ENCODE measurements around the gene GABRD. TPM values are rescaled to one million over a fixed set of nuclear protein-coding genes. Genes with fewer than 3 reads are reported as not detected.

The GABRD gene
- total and polyA plus RNA-seq, 7 donors, result 0.05 to 0.66 (median 0.35) TPM; not detected in 3

DNA sequence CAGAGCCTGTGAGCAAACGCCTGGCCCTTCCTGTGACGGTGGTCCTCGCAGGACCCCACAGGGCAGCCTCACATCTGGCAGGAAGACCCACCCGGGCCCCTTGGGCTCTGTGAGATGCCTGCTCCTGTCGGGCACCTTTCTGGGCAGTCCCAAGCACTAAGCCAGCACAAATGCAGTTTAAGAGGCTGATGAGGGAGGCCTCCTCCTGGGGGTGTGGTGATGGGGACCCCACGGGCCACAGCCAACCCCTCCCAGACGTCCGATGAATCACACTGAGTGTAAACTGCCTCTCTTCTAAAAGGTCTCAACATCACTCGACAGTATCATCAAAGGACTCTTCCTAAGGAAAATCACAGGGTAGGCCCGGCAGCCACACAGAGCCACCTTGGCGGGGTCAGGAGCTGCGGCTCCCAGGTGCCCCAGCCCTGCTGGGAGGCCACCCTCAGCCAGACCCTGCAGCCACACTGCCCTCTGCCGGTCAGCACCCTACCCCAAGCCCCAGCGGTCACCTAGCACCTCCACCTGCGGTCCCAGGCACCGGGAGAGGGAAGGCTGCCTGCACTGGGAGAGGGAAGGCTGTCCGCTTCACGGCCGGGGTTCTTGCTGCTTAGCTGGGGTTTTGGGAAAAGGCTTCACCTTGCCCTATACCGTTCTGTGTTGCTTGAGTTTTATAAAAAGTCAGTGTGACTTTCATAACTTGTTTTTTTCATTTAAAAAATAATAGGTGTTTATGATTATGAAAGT lies 27.2 kb downstream of the GABRD start:
- no peaks in the 10 kb centered on the region for H3K9me3 ChIP-seq
- DNase-seq (no peak), ATAC-seq (peak; percentile 32 to 67 (median 58))
- TF ChIP-seq CTCF (IDR thresholded peaks at IDR 0.05), result peak; percentile 56
- no peak overlapping the region for H3K27ac ChIP-seq
- H3K27me3 ChIP-seq (ENCODE audit: insufficient read depth in 3 of 3, low read length in 2 of 3), result peaks cover 0 to 64% (median 27%) of the 10 kb centered on the region in 3 donors
- H3K4me3 ChIP-seq, result no peak overlapping the region
- intact Hi-C loops (cut with DNase I), result loop anchor here in 1 of 2 donors (5.0 kb wide), 2 partner anchors 84 to 104 kb away; no protein-coding TSS in a partner anchor
- H3K36me3 ChIP-seq (ENCODE audit: insufficient read depth in 1 of 2, low read depth in 1 of 2), result no peaks in the 10 kb centered on the region
- 28 to 43% (median 42%) methylated on average over 20 of the region's 20 CpGs for WGBS, 3 donors
- no peaks in the 10 kb centered on the region for H3K4me1 ChIP-seq

DNA sequence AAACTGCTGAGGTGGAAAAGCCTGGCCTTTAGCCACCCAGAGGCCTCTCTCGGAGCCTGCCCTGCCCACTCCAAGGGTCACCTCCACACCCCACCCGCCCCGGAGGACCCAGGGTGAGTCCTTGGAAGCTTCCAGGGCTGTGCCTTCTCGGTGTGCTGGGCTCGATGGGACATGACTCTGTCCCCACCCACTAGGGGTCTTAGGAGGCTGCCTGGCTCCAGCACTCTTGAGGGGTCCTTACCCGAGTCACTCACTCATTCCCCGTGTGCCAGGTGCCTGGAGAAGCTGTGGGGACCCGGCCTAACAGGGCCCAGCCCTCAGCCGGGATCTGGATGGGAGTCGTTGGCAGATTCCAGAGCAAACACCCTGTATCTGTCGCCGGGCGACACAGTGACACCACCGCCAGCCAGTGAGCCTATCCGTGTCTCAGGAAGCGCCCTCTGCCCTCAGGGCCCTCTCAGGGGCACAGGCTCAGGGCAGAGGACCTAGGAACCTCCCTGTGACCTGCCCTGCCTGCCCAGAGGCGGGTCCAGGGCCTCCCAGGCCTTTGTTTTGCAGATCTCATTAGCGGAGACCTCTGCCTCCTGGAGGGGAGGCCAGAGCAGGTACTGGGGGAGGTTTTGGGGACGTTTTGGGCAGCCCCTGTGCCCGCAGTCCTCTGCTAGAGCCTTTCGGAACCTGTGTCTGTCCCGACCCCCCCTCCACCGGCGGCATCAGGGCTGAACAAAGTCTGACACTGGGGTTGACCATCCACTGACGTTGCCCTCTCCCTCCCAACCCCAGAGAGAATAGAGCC lies 28.0 kb downstream of the GABRD start:
- Histone ChIP-seq H3K36me3 (ENCODE audit: insufficient read depth in 1 of 2, low read depth in 1 of 2) (no peaks in the 10 kb centered on the region), H3K4me1 (no peaks in the 10 kb centered on the region), H3K27me3 (ENCODE audit: insufficient read depth in 3 of 3, low read length in 2 of 3) (peaks cover 0 to 72% (median 33%) of the 10 kb centered on the region in 3 donors), H3K9me3 (no peaks in the 10 kb centered on the region), H3K4me3 (no peak overlapping the region), H3K27ac (no peak overlapping the region)
- 74 to 84% (median 77%) methylated on average over 22 to 25 of the region's 25 CpGs for WGBS, 3 donors
- intact Hi-C loops (cut with DNase I), result loop anchor here in 1 of 2 donors (5.0 kb wide), 2 partner anchors 85 to 105 kb away; no protein-coding TSS in a partner anchor
- ATAC-seq (no peak), DNase-seq (no peak)
- no peak for TF ChIP-seq CTCF (IDR thresholded peaks at IDR 0.05)

GRCh38 chr1:2047749-2048729 lies 28.9 kb downstream of the GABRD start:
- H3K9me3 ChIP-seq, result no peaks in the 10 kb centered on the region
- no peaks in the 10 kb centered on the region for H3K4me1 ChIP-seq
- H3K27me3 ChIP-seq (ENCODE audit: insufficient read depth in 3 of 3, low read length in 2 of 3), result peaks cover 0 to 79% (median 33%) of the 10 kb centered on the region in 3 donors
- H3K4me3 ChIP-seq, result no peak overlapping the region
- no peaks in the 10 kb centered on the region for H3K36me3 ChIP-seq (ENCODE audit: insufficient read depth in 1 of 2, low read depth in 1 of 2)
- intact Hi-C loops (cut with DNase I), result loop anchor here in 1 of 2 donors (5.0 kb wide), 2 partner anchors 86 to 106 kb away; no protein-coding TSS in a partner anchor
- H3K27ac ChIP-seq, result no peak overlapping the region
- WGBS, 3 donors, result 74 to 84% (median 83%) methylated on average over 23 to 25 of the region's 25 CpGs
- no peak for TF ChIP-seq CTCF (IDR thresholded peaks at IDR 0.05)
- ATAC-seq (no peak), DNase-seq (no peak)

- no peaks in the 10 kb centered on the region for H3K9me3 ChIP-seq
- ATAC-seq (no peak), DNase-seq (no peak)
- H3K4me3 ChIP-seq, result peak overlapping the region; percentile 57
- peaks cover 0 to 76% (median 33%) of the 10 kb centered on the region in 3 donors for H3K27me3 ChIP-seq (ENCODE audit: insufficient read depth in 3 of 3, low read length in 2 of 3)
- 40 to 52% (median 47%) methylated on average over 14 of the region's 14 CpGs for WGBS, 3 donors
- no peak for TF ChIP-seq CTCF (IDR thresholded peaks at IDR 0.05)
- no peak overlapping the region for H3K27ac ChIP-seq
- no peaks in the 10 kb centered on the region for H3K4me1 ChIP-seq
- no peaks in the 10 kb centered on the region for H3K36me3 ChIP-seq (ENCODE audit: insufficient read depth in 1 of 2, low read depth in 1 of 2)
- intact Hi-C loops (cut with DNase I), result loop anchor here in 1 of 2 donors (5.0 kb wide), 2 partner anchors 87 to 107 kb away; no protein-coding TSS in a partner anchor
These were observed 30.1 kb downstream of the GABRD start for GRCh38 chr1:2049225-2049717.
